GM23338 (cell line): ENCODE data around the gene IER5L. TPM values are rescaled to one million over a fixed set of nuclear protein-coding genes. Genes with fewer than 3 reads are reported as not detected.

Experiments
- ATAC-seq: fragments of 200-7000 bp; cut with Tn5 transposase; 3 replicates; pipeline ENCODE4 v1.9.1; 2020
- DNase-seq: peaks from one replicate; pipeline ENCODE4 v3.0.0-alpha.2; 2015; ENCODE audit warnings: low spot score
- H2AFZ ChIP-seq: fragments of 200-600 bp; sonication (generic); 2 replicates; pipeline ENCODE4 v1.8.0; 2016; ENCODE audit warnings: antibody characterized with exemption, mild to moderate bottlenecking, moderate library complexity
- H3F3A ChIP-seq: fragments of 200-600 bp; sonication (generic); replicated peaks from 2 replicates; pipeline ENCODE4 v1.8.0; 2017; ENCODE audit warnings: antibody characterized with exemption, mixed run types, low read depth
- H3K27ac ChIP-seq: fragments of 200-600 bp; sonication (generic); 2 replicates; pipeline ENCODE4 v1.6.1; 2016; ENCODE audit warnings: low read depth
- H3K27me3 ChIP-seq: fragments of 200-600 bp; sonication (generic); 2 replicates; pipeline ENCODE4 v1.8.0; 2016; ENCODE audit warnings: mild to moderate bottlenecking, mixed run types, moderate library complexity; ENCODE audit not compliant: insufficient read depth
- H3K36me3 ChIP-seq: fragments of 200-600 bp; sonication (generic); 2 replicates; pipeline ENCODE4 v1.8.0; 2016; ENCODE audit warnings: mild to moderate bottlenecking; ENCODE audit not compliant: insufficient read depth
- H3K4me1 ChIP-seq: fragments of 200-600 bp; sonication (generic); 2 replicates; pipeline ENCODE4 v1.8.0; 2016; ENCODE audit warnings: mild to moderate bottlenecking, moderate library complexity; ENCODE audit not compliant: insufficient read depth
- H3K4me2 ChIP-seq: fragments of 200-600 bp; sonication (generic); 2 replicates; pipeline ENCODE4 v1.7.1; 2017; ENCODE audit warnings: mixed run types
- H3K4me3 ChIP-seq: fragments of 200-600 bp; sonication (generic); 2 replicates; pipeline ENCODE4 v1.6.1; 2016; ENCODE audit warnings: mixed run types
- H3K79me2 ChIP-seq: fragments of 200-600 bp; sonication (generic); replicated peaks from 2 replicates; pipeline ENCODE4 v1.8.0; 2017; ENCODE audit warnings: mild to moderate bottlenecking; ENCODE audit not compliant: insufficient read depth
- H3K9me2 ChIP-seq: fragments of 200-600 bp; sonication (generic); 2 replicates; pipeline ENCODE4 v1.8.0; 2017; ENCODE audit not compliant: insufficient read depth
- H4K20me1 ChIP-seq: fragments of 200-600 bp; sonication (generic); replicated peaks from 2 replicates; pipeline ENCODE4 v1.8.0; 2017; ENCODE audit warnings: mild to moderate bottlenecking; ENCODE audit not compliant: insufficient read depth
- H3K27ac Mint-ChIP-seq: 2 replicates; pipeline ENCODE4 v1.8.0; 2020; ENCODE audit warnings: inconsistent platforms, mild to moderate bottlenecking, moderate library complexity, mixed read lengths
- H3K27me3 Mint-ChIP-seq: 3 replicates; pipeline ENCODE4 v1.8.0; 2022; ENCODE audit warnings: low read depth, mild to moderate bottlenecking, moderate library complexity, mixed read lengths, inconsistent platforms; ENCODE audit not compliant: insufficient read depth, poor library complexity
- H3K36me3 Mint-ChIP-seq: 3 replicates; pipeline ENCODE4 v1.8.0; 2021; ENCODE audit warnings: low read depth, mild to moderate bottlenecking, inconsistent platforms, moderate library complexity, mixed read lengths
- H3K4me1 Mint-ChIP-seq: 3 replicates; pipeline ENCODE4 v1.8.0; 2020; ENCODE audit warnings: mild to moderate bottlenecking, inconsistent platforms, mixed read lengths
- H3K4me3 Mint-ChIP-seq: 3 replicates; pipeline ENCODE4 v1.8.0; 2021; ENCODE audit warnings: moderate library complexity, mild to moderate bottlenecking, inconsistent platforms, mixed read lengths
- H3K9me3 Mint-ChIP-seq: 3 replicates; pipeline ENCODE4 v1.8.0; 2020; ENCODE audit warnings: moderate library complexity, mild to moderate bottlenecking, inconsistent platforms, mixed read lengths
- CREB1 ChIP-seq: fragments of 250-450 bp; sonication (Bioruptor Pico); IDR thresholded peaks from 2 replicates; pipeline ENCODE4 v1.5.0; 2020; ENCODE audit warnings: low read depth, mild to moderate bottlenecking, moderate library complexity
- CTCF ChIP-seq, 2 experiments: fragments of 200-600 bp in 1 of 2; sonication (generic) in 1 of 2; conservative IDR thresholded peaks; 2 replicates each; pipeline versions ENCODE4 v1.5.1 to v1.6.1; 2016 to 2017; ENCODE audit warnings: antibody characterized with exemption in 2 of 2, low read depth in 2 of 2, mild to moderate bottlenecking in 2 of 2, moderate library complexity in 1 of 2
- ETS1 ChIP-seq: IDR thresholded peaks from 2 replicates; pipeline ENCODE4 v1.6.1; 2016; ENCODE audit warnings: antibody characterized with exemption
- EZH2 ChIP-seq: fragments of 200-600 bp; sonication (generic); IDR thresholded peaks from one replicate; pipeline ENCODE4 v1.8.0; 2017; ENCODE audit warnings: antibody characterized with exemption, mild to moderate bottlenecking, low read depth; ENCODE audit not compliant: unreplicated experiment
- EZH2phosphoT487 ChIP-seq: fragments of 200-600 bp; sonication (generic); IDR thresholded peaks from one replicate; pipeline ENCODE4 v1.8.1; 2018; ENCODE audit warnings: antibody characterized with exemption; ENCODE audit not compliant: unreplicated experiment
- NANOG ChIP-seq: IDR thresholded peaks from 2 replicates; pipeline ENCODE4 v1.6.1; 2016; ENCODE audit warnings: antibody characterized with exemption, borderline replicate concordance
- POLR2AphosphoS5 ChIP-seq: IDR thresholded peaks from 2 replicates; pipeline ENCODE4 v1.6.1; 2016; ENCODE audit warnings: antibody characterized with exemption, low read depth
- REST ChIP-seq: IDR thresholded peaks from one replicate; pipeline ENCODE4 v1.6.1; 2018; ENCODE audit warnings: antibody characterized with exemption; ENCODE audit not compliant: unreplicated experiment
- STAT1 ChIP-seq: IDR thresholded peaks from one replicate; pipeline ENCODE4 v1.6.1; 2016; ENCODE audit warnings: antibody characterized with exemption; ENCODE audit not compliant: unreplicated experiment
- ZNF114 ChIP-seq: fragments of 250-450 bp; sonication (Bioruptor Pico); IDR thresholded peaks from 2 replicates; pipeline ENCODE4 v1.5.0; 2020; ENCODE audit warnings: mild to moderate bottlenecking, moderate library complexity
- ZNF331 ChIP-seq: fragments of 250-450 bp; sonication (Bioruptor Pico); IDR thresholded peaks from 2 replicates; pipeline ENCODE4 v1.5.0; 2020; ENCODE audit warnings: low read depth, mild to moderate bottlenecking, moderate library complexity
- ZNF462 ChIP-seq: fragments of 250-450 bp; sonication (Bioruptor Pico); IDR thresholded peaks from 2 replicates; pipeline ENCODE4 v1.5.0; 2020; ENCODE audit warnings: mild to moderate bottlenecking, moderate library complexity
- polyA plus RNA-seq: library from polyadenylated mRNA; unstranded; fragments of >200 nt; fragmentation: Nextera tagmentation; extraction: Ambion mirVana; gene quantifications from 2 replicates; pipeline ENCODE4 v1.2.1, GENCODE V29; 2016
- total RNA-seq: library from RNA; depleted of rRNA; stranded (reverse); fragments of >200 nt; shearing (Covaris generic); gene quantifications from 2 replicates; pipeline ENCODE4 v1.2.3, GENCODE V29; 2014

The IER5L gene
- total and polyA plus RNA-seq, 2 experiments from 2014 or later: 0.19 to 0.90 TPM

GRCh38 chr9:129200255-129200654 lies 22.2 kb upstream of the IER5L start:
- DNase-seq (no peak), ATAC-seq (no peak)
- Histone ChIP-seq H3K4me1 (no peaks in the 10 kb centered on the region; the same call in 1 of the 2 replicates), H3K4me3 (no peak overlapping the region), H3K27me3 (0 out of 2 replicates have a peak, but pooled peaks cover 11% of the 10 kb centered on the region), H3K36me3 (no peaks in the 10 kb centered on the region), H4K20me1 (no peaks in the 10 kb centered on the region), H3K27ac (no peak overlapping the region), H3F3A (no peaks in the 10 kb centered on the region; the same call in 1 of the 2 replicates), H2AFZ (no peak overlapping the region), H3K9me2 (no peaks in the 10 kb centered on the region), H3K4me2 (no peak overlapping the region), H3K79me2 (no peaks in the 10 kb centered on the region)
- Mint-ChIP-seq H3K27me3 (peaks cover 24% of the 10 kb centered on the region), H3K4me1 (peaks cover 6% of the 10 kb centered on the region), H3K9me3 (no peaks in the 10 kb centered on the region; the same call in 2 of the 3 replicates), H3K4me3 (no peak overlapping the region), H3K27ac (no peak overlapping the region), H3K36me3 (no peaks in the 10 kb centered on the region)
- TF ChIP-seq ZNF331 (CRISPR knock-in tag): no peak
- no peak for TF ChIP-seq CREB1
- TF ChIP-seq ETS1: no peak
- no peak for TF ChIP-seq ZNF114 (CRISPR knock-in tag)
- TF ChIP-seq EZH2phosphoT487: no peak
- no peak for TF ChIP-seq EZH2
- TF ChIP-seq REST: no peak
- TF ChIP-seq STAT1: no peak
- no peak for TF ChIP-seq CTCF (conservative IDR thresholded peaks at IDR 0.05; ENCODE audit: low read depth in 2 of 2)
- TF ChIP-seq NANOG: no peak
- no peak for TF ChIP-seq POLR2AphosphoS5
- no peak for TF ChIP-seq ZNF462 (CRISPR knock-in tag)
